ENCODE measurements around the gene FSTL5.

Gene FSTL5

GRCh38 chr4:161454860-161455259 is 708.9 kb downstream of the FSTL5 start:
- no peak for DNase-seq (ENCODE audit: low spot score)

GRCh38 chr4:161448550-161449180 is 715.1 kb downstream of the FSTL5 start:
- no peak for DNase-seq (ENCODE audit: low spot score)

- no peak for DNase-seq (ENCODE audit: low spot score)
These were observed 719.2 kb downstream of the FSTL5 start for GRCh38 chr4:161444626-161445025.

- DNase-seq (ENCODE audit: low spot score), result no peak
These were observed 720.9 kb downstream of the FSTL5 start for GRCh38 chr4:161442921-161443320.

GRCh38 chr4:161438096-161438495 is 725.7 kb downstream of the FSTL5 start:
- no peak for DNase-seq (ENCODE audit: low spot score)

- DNase-seq (ENCODE audit: low spot score), result no peak
These were observed 735.4 kb downstream of the FSTL5 start for GRCh38 chr4:161428180-161428965.

GRCh38 chr4:161419822-161420221 is 744.0 kb downstream of the FSTL5 start:
- peak; percentile 25 for DNase-seq (ENCODE audit: low spot score)

- DNase-seq (ENCODE audit: low spot score), result no peak
These were observed 751.9 kb downstream of the FSTL5 start for GRCh38 chr4:161411901-161412300.

- no peak for DNase-seq (ENCODE audit: low spot score)
These were observed 759.3 kb downstream of the FSTL5 start for GRCh38 chr4:161404346-161405110.

- no peak for DNase-seq (ENCODE audit: low spot score)
These were observed 760.0 kb downstream of the FSTL5 start for GRCh38 chr4:161403781-161404180.

- no peak for DNase-seq (ENCODE audit: low spot score)
These were observed 770.2 kb downstream of the FSTL5 start for GRCh38 chr4:161393602-161394001.

GRCh38 chr4:161382655-161383054 is 781.1 kb downstream of the FSTL5 start:
- no peak for DNase-seq (ENCODE audit: low spot score)

GRCh38 chr4:161376275-161376674 is 787.5 kb downstream of the FSTL5 start:
- DNase-seq (ENCODE audit: low spot score), result no peak

- no peak for DNase-seq (ENCODE audit: low spot score)
These were observed 799.1 kb downstream of the FSTL5 start for GRCh38 chr4:161364681-161365080.

- DNase-seq (ENCODE audit: low spot score), result no peak
These were observed 802.8 kb downstream of the FSTL5 start for GRCh38 chr4:161360982-161361381.

GRCh38 chr4:161359491-161359890 is 804.3 kb downstream of the FSTL5 start:
- no peak for DNase-seq (ENCODE audit: low spot score)

GRCh38 chr4:161356351-161356750 is 807.4 kb downstream of the FSTL5 start:
- DNase-seq (ENCODE audit: low spot score), result no peak

- DNase-seq (ENCODE audit: low spot score), result no peak
These were observed 812.9 kb downstream of the FSTL5 start for GRCh38 chr4:161350946-161351345.

- DNase-seq (ENCODE audit: low spot score), result no peak
These were observed 818.1 kb downstream of the FSTL5 start for GRCh38 chr4:161345741-161346140.

- DNase-seq (ENCODE audit: low spot score), result no peak
These were observed 820.2 kb downstream of the FSTL5 start for GRCh38 chr4:161343569-161343950.

GRCh38 chr4:161342881-161343568 is 820.8 kb downstream of the FSTL5 start:
- no peak for DNase-seq (ENCODE audit: low spot score)

GRCh38 chr4:161336621-161337020 is 827.2 kb downstream of the FSTL5 start:
- no peak for DNase-seq (ENCODE audit: low spot score)

Data from RKO (cell line).